ENCODE measurements around the gene CASQ2.

Gene CASQ2

GRCh38 chr1:115680730-115681111 lies 87.8 kb downstream of the CASQ2 start:
- TF ChIP-seq CTCF (IDR thresholded peaks at IDR 0.05; ENCODE audit: extremely low read depth, missing control alignments), result no peak
- DNase-seq (ENCODE audit: low spot score), result no peak

GRCh38 chr1:115679141-115679611 lies 89.3 kb downstream of the CASQ2 start:
- DNase-seq (ENCODE audit: low spot score), result no peak
- TF ChIP-seq CTCF (IDR thresholded peaks at IDR 0.05; ENCODE audit: extremely low read depth, missing control alignments), result no peak

- no peak for TF ChIP-seq CTCF (IDR thresholded peaks at IDR 0.05; ENCODE audit: extremely low read depth, missing control alignments)
- no peak for DNase-seq (ENCODE audit: low spot score)
Observed at GRCh38 chr1:115678141-115678540, 90.4 kb downstream of the CASQ2 start.

GRCh38 chr1:115677565-115677964 lies 90.9 kb downstream of the CASQ2 start:
- peak; percentile 21 for DNase-seq (ENCODE audit: low spot score)
- TF ChIP-seq CTCF (IDR thresholded peaks at IDR 0.05; ENCODE audit: extremely low read depth, missing control alignments), result no peak

GRCh38 chr1:115677182-115677555 lies 91.3 kb downstream of the CASQ2 start:
- DNase-seq (ENCODE audit: low spot score), result peak; percentile 33
- TF ChIP-seq CTCF (IDR thresholded peaks at IDR 0.05; ENCODE audit: extremely low read depth, missing control alignments), result no peak

GRCh38 chr1:115676498-115677181 lies 91.9 kb downstream of the CASQ2 start:
- TF ChIP-seq CTCF (IDR thresholded peaks at IDR 0.05; ENCODE audit: extremely low read depth, missing control alignments), result no peak
- no peak for DNase-seq (ENCODE audit: low spot score)

- DNase-seq (ENCODE audit: low spot score), result no peak
Observed at GRCh38 chr1:115672224-115673009, 96.1 kb downstream of the CASQ2 start.

More at GRCh38 chr1:115672224-115673009, 96.1 kb downstream of the CASQ2 start:
- TF ChIP-seq CTCF (IDR thresholded peaks at IDR 0.05; ENCODE audit: extremely low read depth, missing control alignments), result no peak
